ENCODE results near the gene SAMD4B. TPM values are rescaled to one million over a fixed set of nuclear protein-coding genes. Genes with fewer than 3 reads are reported as not detected.
A peak's percentile ranks its signal among the peaks of the same experiment; 100 is the strongest.

The SAMD4B gene
- total and polyA plus RNA-seq, 9 of the 15 experiments (the other 6 are each of a cell fraction or from before 2014, with no cell fraction given): 3.4 to 90.5 (median 38.0) TPM

GRCh38 chr19:39390451-39390750 is 48.2 kb downstream of the SAMD4B start (continued):
- TF ChIP-seq HES1 (IDR thresholded peaks at IDR 0.05; ENCODE audit: low read depth) (no peak), ZNF644 (tag; IDR thresholded peaks at IDR 0.05; ENCODE audit: low read depth) (no peak), ZNF766 (CRISPR knock-in tag; conservative IDR thresholded peaks at IDR 0.05) (no peak), MTA2 (IDR thresholded peaks at IDR 0.05; ENCODE audit: low read depth) (no peak), JUNB (CRISPR knock-in tag; conservative IDR thresholded peaks at IDR 0.05) (no peak), POLR2AphosphoS5 (IDR thresholded peaks at IDR 0.05; ENCODE audit: control insufficient read depth, insufficient read depth, low read depth, low read length) (no peak), CREM (IDR thresholded peaks at IDR 0.05; ENCODE audit: low read depth) (peak; percentile 98), ZNF79 (CRISPR knock-in tag; IDR thresholded peaks at IDR 0.05; ENCODE audit: low read depth) (no peak), GABPB1 (CRISPR knock-in tag; IDR thresholded peaks at IDR 0.05) (no peak), ZNF280A (IDR thresholded peaks at IDR 0.05; ENCODE audit: low read depth, partially characterized antibody) (no peak), FOXA3 (CRISPR knock-in tag; conservative IDR thresholded peaks at IDR 0.05 in 1 of 2, IDR thresholded peaks at IDR 0.05 in 1 of 2) (no peak), NFE2 (IDR thresholded peaks at IDR 0.05; ENCODE audit: low read depth) (no peak), ZNF717 (CRISPR knock-in tag; IDR thresholded peaks at IDR 0.05) (no peak), STAG1 (CRISPR knock-in tag; IDR thresholded peaks at IDR 0.05; ENCODE audit: borderline replicate concordance) (no peak), U2AF1 (optimal IDR thresholded peaks at IDR 0.05; ENCODE audit: low read depth, low read length) (no peak), RB1 (IDR thresholded peaks at IDR 0.05; ENCODE audit: low read depth) (no peak), GMEB1 (CRISPR knock-in tag; IDR thresholded peaks at IDR 0.05) (no peak), CHD2 (IDR thresholded peaks at IDR 0.05; ENCODE audit: low read depth, low read length) (no peak), CBFA2T2 (conservative IDR thresholded peaks at IDR 0.05) (no peak), ESRRA (IDR thresholded peaks at IDR 0.05; ENCODE audit: borderline replicate concordance, low read depth) (no peak), ETS1 (conservative IDR thresholded peaks at IDR 0.05; ENCODE audit: control insufficient read depth, low read depth, low read length) (no peak), MYBL2 (IDR thresholded peaks at IDR 0.05; ENCODE audit: low read depth) (no peak), MYBL2 (CRISPR knock-in tag; IDR thresholded peaks at IDR 0.05; ENCODE audit: borderline replicate concordance) (no peak), OTX1 (CRISPR knock-in tag; IDR thresholded peaks at IDR 0.05) (no peak), ETV6 (IDR thresholded peaks at IDR 0.05; ENCODE audit: borderline replicate concordance in 1 of 2, low read depth in 2 of 2, low read length in 1 of 2) (no peak), ETV6 (CRISPR knock-in tag; IDR thresholded peaks at IDR 0.05; ENCODE audit: borderline replicate concordance) (no peak), PPARD (CRISPR knock-in tag; IDR thresholded peaks at IDR 0.05) (no peak), ZC3H11A (IDR thresholded peaks at IDR 0.05; ENCODE audit: low read depth, low read length) (no peak)

Data from K562 (cell line).